Fibroblast of lung (primary cell): Measurements from ENCODE around the gene CCDC54. TPM values are rescaled to one million over a fixed set of nuclear protein-coding genes. Genes with fewer than 3 reads are reported as not detected.

Experiments used
- DNase-seq, 2 donors: peaks; one replicate each; pipeline versions ENCODE4 v3.0.0 to v3.0.0-alpha.2; 2010; ENCODE audit warnings: low read depth in 2 of 2
- H2AFZ ChIP-seq: 2 replicates; pipeline ENCODE4 v1.5.1; 2012; ENCODE audit warnings: low read length, control low read depth, inconsistent platforms
- H3K27ac ChIP-seq: 2 replicates; pipeline ENCODE4 v1.5.1; 2011; ENCODE audit warnings: low read length, control low read depth; ENCODE audit not compliant: insufficient read depth
- H3K27me3 ChIP-seq: 2 replicates; pipeline ENCODE4 v1.5.1; 2011; ENCODE audit warnings: mild to moderate bottlenecking, low read length; ENCODE audit not compliant: control insufficient read depth, insufficient read depth
- H3K36me3 ChIP-seq: 2 replicates; pipeline ENCODE4 v1.5.1; 2011; ENCODE audit warnings: low read length; ENCODE audit not compliant: control insufficient read depth, insufficient read depth
- H3K4me1 ChIP-seq: 2 replicates; pipeline ENCODE4 v1.5.1; 2011; ENCODE audit warnings: low read length; ENCODE audit not compliant: control insufficient read depth, insufficient read depth; ENCODE audit errors: extremely low read depth
- H3K4me2 ChIP-seq: 2 replicates; pipeline ENCODE4 v1.5.1; 2011; ENCODE audit warnings: low read length, control low read depth; ENCODE audit not compliant: insufficient read depth; ENCODE audit errors: extremely low read depth
- H3K4me3 ChIP-seq, 4 experiments: fragments of 200-600 bp in 1 of 4; sonication (generic) in 1 of 4; replicated peaks in 1 of 4; 2 replicates each; pipeline ENCODE4 v1.5.1; 2011 to 2016; ENCODE audit warnings: low read length in 4 of 4, low read depth in 3 of 4, mild to moderate bottlenecking in 3 of 4, control low read depth in 2 of 4, inconsistent platforms in 1 of 4, mixed read lengths in 1 of 4; ENCODE audit not compliant: insufficient read depth in 1 of 4; ENCODE audit errors: control extremely low read depth in 1 of 4
- H3K79me2 ChIP-seq: 2 replicates; pipeline ENCODE4 v1.5.1; 2012; ENCODE audit warnings: mild to moderate bottlenecking, low read length, inconsistent platforms; ENCODE audit not compliant: control insufficient read depth, insufficient read depth
- H3K9ac ChIP-seq: 2 replicates; pipeline ENCODE4 v1.5.1; 2011; ENCODE audit warnings: mild to moderate bottlenecking, low read length, control low read depth; ENCODE audit not compliant: insufficient read depth
- H3K9me3 ChIP-seq: 2 replicates; pipeline ENCODE4 v1.5.1; 2012; ENCODE audit warnings: low read depth, low read length; ENCODE audit not compliant: control insufficient read depth, insufficient read depth
- H4K20me1 ChIP-seq: 2 replicates; pipeline ENCODE4 v1.5.1; 2011; ENCODE audit warnings: low read length; ENCODE audit not compliant: control insufficient read depth, insufficient read depth; ENCODE audit errors: extremely low read depth
- CTCF ChIP-seq, 2 donors: IDR thresholded peaks in 1 of 2; conservative IDR thresholded peaks in 1 of 2; 1 replicate in 1 of 2; 2 replicates in 1 of 2; pipeline ENCODE4 v1.5.1; 2011 to 2012; ENCODE audit warnings: low read length in 2 of 2, control low read depth in 1 of 2, inconsistent platforms in 1 of 2, low read depth in 1 of 2, mild to moderate bottlenecking in 1 of 2
- EZH2 ChIP-seq: IDR thresholded peaks from 2 replicates; pipeline ENCODE4 v1.5.1; 2012; ENCODE audit warnings: low read length, control low read depth, mild to moderate bottlenecking; ENCODE audit errors: missing control alignments
- polyA plus RNA-seq, 2 donors: library from polyadenylated mRNA; depleted of rRNA in 1 of 2; stranded (reverse) in 1 of 2; unstranded in 1 of 2; fragments of >200 nt; gene quantifications; 2 replicates each; pipeline ENCODE4 v1.2.1, GENCODE V29; 2011 to 2012; ENCODE audit warnings: missing spikeins in 1 of 2
- total RNA-seq: library from RNA; depleted of rRNA; stranded (reverse); fragments of >200 nt; gene quantifications from 2 replicates; pipeline ENCODE4 v1.2.1, GENCODE V29; 2014

CCDC54 gene
- total and polyA plus RNA-seq, 2 donors (not counting 1 experiment from before 2014, with no cell fraction given): not detected

- no peaks in the 10 kb centered on the region for H4K20me1 ChIP-seq
- no peaks in the 10 kb centered on the region for H3K4me1 ChIP-seq
- no peak for DNase-seq
- H3K36me3 ChIP-seq: no peaks in the 10 kb centered on the region
- H2AFZ ChIP-seq: no peak overlapping the region
- no peaks in the 10 kb centered on the region for H3K9me3 ChIP-seq
- H3K79me2 ChIP-seq: no peaks in the 10 kb centered on the region
- H3K27me3 ChIP-seq: no peaks in the 10 kb centered on the region
- no peak overlapping the region for H3K9ac ChIP-seq
- TF ChIP-seq EZH2: no peak
- no peak for TF ChIP-seq CTCF (conservative IDR thresholded peaks at IDR 0.05 in 1 of 2, IDR thresholded peaks at IDR 0.05 in 1 of 2; ENCODE audit: low read depth in 1 of 2, low read length in 2 of 2)
- no peak overlapping the region for H3K27ac ChIP-seq
- H3K4me2 ChIP-seq: no peak overlapping the region
- H3K4me3 ChIP-seq: no peak overlapping the region
Measured at GRCh38 chr3:107409365-107409764, 32.1 kb downstream of the CCDC54 start.

GRCh38 chr3:107410606-107411005 is 33.4 kb downstream of the CCDC54 start:
- Histone ChIP-seq H3K79me2 (no peaks in the 10 kb centered on the region), H3K4me2 (no peak overlapping the region), H2AFZ (no peak overlapping the region), H3K4me3 (no peak overlapping the region), H3K36me3 (no peaks in the 10 kb centered on the region), H3K27ac (no peak overlapping the region), H3K27me3 (no peaks in the 10 kb centered on the region), H3K9me3 (no peaks in the 10 kb centered on the region), H3K9ac (no peak overlapping the region), H3K4me1 (no peaks in the 10 kb centered on the region), H4K20me1 (no peaks in the 10 kb centered on the region)
- TF ChIP-seq CTCF (conservative IDR thresholded peaks at IDR 0.05 in 1 of 2, IDR thresholded peaks at IDR 0.05 in 1 of 2; ENCODE audit: low read depth in 1 of 2, low read length in 2 of 2) (no peak), EZH2 (no peak)
- no peak for DNase-seq

DNA sequence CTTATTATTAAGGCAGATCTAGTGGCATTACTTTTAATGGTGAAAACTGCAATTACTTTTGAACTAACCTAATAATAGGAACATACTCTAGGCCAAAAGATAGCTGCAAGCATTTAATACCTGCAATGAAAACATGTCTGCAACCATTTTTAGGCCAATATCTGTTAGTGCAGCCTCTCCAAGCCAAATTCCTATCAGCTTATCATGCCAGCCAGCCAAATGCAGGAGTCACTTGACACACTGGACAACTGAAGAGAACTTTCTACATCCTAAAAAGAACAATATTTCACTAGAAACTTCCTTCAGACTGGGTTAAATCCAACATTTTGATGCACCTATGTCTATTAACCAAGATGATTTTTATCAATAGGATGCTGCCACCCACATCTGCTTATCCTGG is 33.8 kb downstream of the CCDC54 start:
- Histone ChIP-seq H3K27me3 (no peaks in the 10 kb centered on the region), H3K4me2 (no peak overlapping the region), H3K4me3 (no peak overlapping the region), H3K27ac (no peak overlapping the region), H3K4me1 (no peaks in the 10 kb centered on the region), H3K79me2 (no peaks in the 10 kb centered on the region), H3K9ac (no peak overlapping the region), H2AFZ (no peak overlapping the region), H4K20me1 (no peaks in the 10 kb centered on the region), H3K36me3 (no peaks in the 10 kb centered on the region), H3K9me3 (no peaks in the 10 kb centered on the region)
- DNase-seq: no peak
- TF ChIP-seq CTCF (conservative IDR thresholded peaks at IDR 0.05 in 1 of 2, IDR thresholded peaks at IDR 0.05 in 1 of 2; ENCODE audit: low read depth in 1 of 2, low read length in 2 of 2) (no peak), EZH2 (no peak)
